ENCODE data around the gene RAB11FIP4.

RAB11FIP4 gene

GRCh38 chr17:31509805-31510177 lies 118.3 kb downstream of the RAB11FIP4 start:
- TF ChIP-seq CTCF (IDR thresholded peaks at IDR 0.05; ENCODE audit: control extremely low read depth, extremely low read depth, low read depth, missing control alignments): no peak
- no peak for DNase-seq (ENCODE audit: extremely low spot score)
- POLR2A ChIA-PET: no interaction called here
- CTCF ChIA-PET: interaction anchor here (1.2 to 5.4 kb wide), 11 partner anchors 8 to 142 kb away, joined by 3 to 35 read pairs (median 11); no protein-coding TSS in a partner anchor

- POLR2A ChIA-PET: interaction anchor here (0.6 kb wide), 1 partner anchor 33 kb away, joined by 4 read pairs; no protein-coding TSS in a partner anchor
- TF ChIP-seq CTCF (IDR thresholded peaks at IDR 0.05; ENCODE audit: control extremely low read depth, extremely low read depth, low read depth, missing control alignments): no peak
- DNase-seq (ENCODE audit: extremely low spot score): no peak
- CTCF ChIA-PET: interaction anchor here (1.2 to 5.4 kb wide), 10 partner anchors 11 to 73 kb away, joined by 3 to 35 read pairs (median 12); no protein-coding TSS in a partner anchor
Observed at GRCh38 chr17:31510308-31511194, 119.1 kb downstream of the RAB11FIP4 start.

GRCh38 chr17:31511195-31511578 lies 119.7 kb downstream of the RAB11FIP4 start:
- POLR2A ChIA-PET: interaction anchor here (0.6 kb wide), 1 partner anchor 34 kb away, joined by 4 read pairs; no protein-coding TSS in a partner anchor
- no peak for TF ChIP-seq CTCF (IDR thresholded peaks at IDR 0.05; ENCODE audit: control extremely low read depth, extremely low read depth, low read depth, missing control alignments)
- no peak for DNase-seq (ENCODE audit: extremely low spot score)
- CTCF ChIA-PET: interaction anchor here (1.9 to 5.4 kb wide), 6 partner anchors 10 to 74 kb away, joined by 6 to 35 read pairs (median 27); no protein-coding TSS in a partner anchor

- no peak for TF ChIP-seq CTCF (IDR thresholded peaks at IDR 0.05; ENCODE audit: control extremely low read depth, extremely low read depth, low read depth, missing control alignments)
- DNase-seq (ENCODE audit: extremely low spot score): no peak
- ChIA-PET CTCF (interaction anchor here (1.9 to 5.4 kb wide), 6 partner anchors 10 to 74 kb away, joined by 6 to 35 read pairs (median 20); no protein-coding TSS in a partner anchor), POLR2A (no interaction called here)
Observed at GRCh38 chr17:31511580-31511979, 120.1 kb downstream of the RAB11FIP4 start.

- ChIA-PET CTCF (interaction anchor here (0.7 to 5.4 kb wide), 5 partner anchors 9 to 75 kb away, joined by 3 to 29 read pairs (median 6); no protein-coding TSS in a partner anchor), POLR2A (no interaction called here)
- no peak for DNase-seq (ENCODE audit: extremely low spot score)
- no peak for TF ChIP-seq CTCF (IDR thresholded peaks at IDR 0.05; ENCODE audit: control extremely low read depth, extremely low read depth, low read depth, missing control alignments)
Observed at GRCh38 chr17:31512104-31512740, 120.7 kb downstream of the RAB11FIP4 start.

- no peak for DNase-seq (ENCODE audit: extremely low spot score)
- TF ChIP-seq CTCF (IDR thresholded peaks at IDR 0.05; ENCODE audit: control extremely low read depth, extremely low read depth, low read depth, missing control alignments): no peak
- ChIA-PET CTCF (interaction anchor here (0.7 to 5.4 kb wide), 4 partner anchors 9 to 76 kb away, joined by 3 to 29 read pairs (median 6); no protein-coding TSS in a partner anchor), POLR2A (no interaction called here)
Observed at GRCh38 chr17:31512796-31513195, 121.3 kb downstream of the RAB11FIP4 start.
